Skeletal muscle cell (primary cell): Measurements from ENCODE around the gene ZAR1L.

Source experiments
- DNase-seq: peaks from one replicate; pipeline ENCODE4 v3.0.0-alpha.2; 2010; ENCODE audit warnings: low read depth
- H3K4me3 ChIP-seq: 2 replicates; pipeline ENCODE4 v1.5.1; 2011; ENCODE audit warnings: low read depth, mild to moderate bottlenecking, control low read depth, low read length, moderate library complexity

Gene ZAR1L

GRCh38 chr13:32261567-32261966 lies 53.6 kb downstream of the ZAR1L start:
- DNase-seq: peak; percentile 79
- H3K4me3 ChIP-seq: no peak overlapping the region

GRCh38 chr13:32259116-32259515 lies 56.0 kb downstream of the ZAR1L start:
- no peak for DNase-seq
- no peak overlapping the region for H3K4me3 ChIP-seq

- no peak for DNase-seq
- H3K4me3 ChIP-seq: no peak overlapping the region
Measured at GRCh38 chr13:32257649-32258048, 57.5 kb downstream of the ZAR1L start.

GRCh38 chr13:32256243-32256642 lies 58.9 kb downstream of the ZAR1L start:
- no peak for DNase-seq
- no peak overlapping the region for H3K4me3 ChIP-seq

- H3K4me3 ChIP-seq: no peak overlapping the region
- DNase-seq: no peak
Measured at GRCh38 chr13:32255724-32256109, 59.4 kb downstream of the ZAR1L start.

GRCh38 chr13:32254916-32255723 lies 60.0 kb downstream of the ZAR1L start:
- no peak for DNase-seq
- no peak overlapping the region for H3K4me3 ChIP-seq

- H3K4me3 ChIP-seq: no peak overlapping the region
Measured at GRCh38 chr13:32254416-32254815, 60.7 kb downstream of the ZAR1L start.

GRCh38 chr13:32253911-32254399 lies 61.2 kb downstream of the ZAR1L start:
- no peak overlapping the region for H3K4me3 ChIP-seq
- DNase-seq: no peak

More at GRCh38 chr13:32254416-32254815, 60.7 kb downstream of the ZAR1L start:
- no peak for DNase-seq
